K562 (cell line): Measurements from ENCODE around the gene MLX. TPM values are rescaled to one million over a fixed set of nuclear protein-coding genes. Genes with fewer than 3 reads are reported as not detected.

Source experiments
- DPF2 ChIP-seq: fragments of 450-650 bp; IDR thresholded peaks from 2 replicates; pipeline ENCODE4 v1.6.1; 2016
- FOXA3 ChIP-seq, 2 experiments: fragments of 450-650 bp in 1 of 2; sonication (generic) in 1 of 2; formaldehyde crosslinking; IDR thresholded peaks in 1 of 2; conservative IDR thresholded peaks in 1 of 2; 2 replicates each; pipeline versions ENCODE4 v1.4.0 to v1.8.0; 2020 to 2022; ENCODE audit warnings: mild to moderate bottlenecking in 2 of 2, missing genetic modification reagents in 1 of 2
- GATA2 ChIP-seq: sonication (generic); formaldehyde crosslinking; IDR thresholded peaks from 2 replicates; pipeline ENCODE4 v1.4.0; 2020; ENCODE audit warnings: mild to moderate bottlenecking, missing genetic modification reagents
- HNRNPH1 ChIP-seq: fragments of 200-400 bp; formaldehyde crosslinking; optimal IDR thresholded peaks from 2 replicates; pipeline ENCODE3; 2017; ENCODE audit warnings: low read depth, mild to moderate bottlenecking, low read length, moderate library complexity
- MTA2 ChIP-seq: fragments of 450-650 bp; IDR thresholded peaks from 2 replicates; pipeline ENCODE4 v1.6.1; 2016; ENCODE audit warnings: low read depth
- PCBP2 ChIP-seq: fragments of 200-400 bp; formaldehyde crosslinking; IDR thresholded peaks from 2 replicates; pipeline ENCODE4 v1.6.1; 2018; ENCODE audit warnings: low read length, low read depth, mild to moderate bottlenecking, moderate library complexity; ENCODE audit not compliant: poor library complexity, severe bottlenecking
- PHTF2 ChIP-seq: fragments of 250-450 bp; sonication (Bioruptor Pico); IDR thresholded peaks from 2 replicates; pipeline ENCODE4 v1.5.0; 2021; ENCODE audit warnings: mild to moderate bottlenecking
- POLR3G ChIP-seq: IDR thresholded peaks from 2 replicates; pipeline ENCODE4 v1.6.1; 2011; ENCODE audit not compliant: insufficient read length, insufficient replicate concordance; ENCODE audit errors: extremely low read depth
- SAFB2 ChIP-seq: fragments of 200-400 bp; formaldehyde crosslinking; IDR thresholded peaks from 2 replicates; pipeline ENCODE4 v1.6.1; 2018; ENCODE audit warnings: borderline replicate concordance, low read length, low read depth, moderate library complexity; ENCODE audit not compliant: severe bottlenecking
- SNRNP70 ChIP-seq: fragments of 200-400 bp; formaldehyde crosslinking; optimal IDR thresholded peaks from 2 replicates; pipeline ENCODE3; 2017; ENCODE audit warnings: low read depth, low read length
- XRCC3 ChIP-seq: fragments of 450-650 bp; IDR thresholded peaks from 2 replicates; pipeline ENCODE4 v1.6.1; 2017; ENCODE audit warnings: mild to moderate bottlenecking, moderate library complexity
- ZNF217 ChIP-seq: sonication (generic); formaldehyde crosslinking; IDR thresholded peaks from 2 replicates; pipeline ENCODE4 v1.8.0; 2022; ENCODE audit warnings: mild to moderate bottlenecking, missing genetic modification reagents
- ZNF239 ChIP-seq: fragments of 250-450 bp; sonication (Bioruptor Pico); IDR thresholded peaks from 2 replicates; pipeline ENCODE4 v1.4.0; 2020; ENCODE audit warnings: mild to moderate bottlenecking
- ZNF24 ChIP-seq: fragments of 450-650 bp; IDR thresholded peaks from 2 replicates; pipeline ENCODE4 v1.6.1; 2016
- ZNF436 ChIP-seq: fragments of 250-450, 450-650 bp; sonication (Bioruptor Pico); formaldehyde crosslinking; IDR thresholded peaks from 2 replicates; pipeline ENCODE4 v1.7.0; 2020; ENCODE audit warnings: mild to moderate bottlenecking
- polyA plus RNA-seq, 8 experiments: library from polyadenylated mRNA; depleted of rRNA in 4 of 8; stranded (reverse) in 5 of 8; unstranded in 3 of 8; fragments of >200 nt; fragmentation: Nextera tagmentation in 2 of 8; fragmentation: Illumina TruSeq in 1 of 8; extraction: Ambion mirVana in 2 of 8; extraction: Trizol in 1 of 8; gene quantifications; 2 replicates each; pipeline versions ENCODE4 v1.2.1 to v1.2.3, GENCODE V29; 2011 to 2014; ENCODE audit warnings: inconsistent platforms in 1 of 8, missing spikeins in 1 of 8
- total RNA-seq, 7 experiments: library from RNA; depleted of rRNA in 6 of 7; stranded (reverse); fragments of >200 nt in 6 of 7; fragmentation: Illumina TruSeq in 2 of 7; extraction: Trizol in 2 of 7; gene quantifications; 2 replicates each; pipeline versions ENCODE4 v1.2.1 to v1.2.3, GENCODE V29; 2011 to 2021; ENCODE audit warnings: low replicate concordance in 1 of 7
- TF ChIP-seq, protein P1 (sequence below): fragments of 250-450 bp; sonication (Bioruptor Pico); IDR thresholded peaks from 2 replicates; pipeline ENCODE4 v1.8.0; 2022; ENCODE audit warnings: moderate library complexity, mild to moderate bottlenecking, inconsistent platforms
- TF ChIP-seq, protein P2 (sequence below): fragments of 200-800 bp; sonication (Bioruptor generic); IDR thresholded peaks from 2 replicates; pipeline ENCODE4 v1.6.1; 2017; ENCODE audit warnings: missing genetic modification characterization, missing compliant biosample characterization
- TF ChIP-seq, protein P3 (sequence below): sonication (generic); formaldehyde crosslinking; IDR thresholded peaks from 2 replicates; pipeline ENCODE4 v1.8.1; 2023; ENCODE audit warnings: mild to moderate bottlenecking, missing genetic modification reagents
- TF ChIP-seq, protein P4 (sequence below), 2 experiments: IDR thresholded peaks; 2 replicates each; pipeline ENCODE4 v1.6.1; 2011; ENCODE audit warnings: borderline replicate concordance in 1 of 2, control low read depth in 1 of 2, low read depth in 1 of 2, low read length in 1 of 2, mild to moderate bottlenecking in 1 of 2, mixed read lengths in 1 of 2, moderate library complexity in 1 of 2; ENCODE audit not compliant: insufficient read depth in 1 of 2, insufficient read length in 1 of 2, poor library complexity in 1 of 2, severe bottlenecking in 1 of 2; ENCODE audit errors: extremely low read depth in 1 of 2
- TF ChIP-seq, protein P5 (sequence below): conservative IDR thresholded peaks from 2 replicates; pipeline ENCODE4 v1.6.1; 2011; ENCODE audit warnings: low read depth, mild to moderate bottlenecking, low read length; ENCODE audit not compliant: control insufficient read depth

The MLX gene
- total and polyA plus RNA-seq, 9 of the 15 experiments (the other 6 are each of a cell fraction or from before 2014, with no cell fraction given): 42.9 to 100 (median 58.9) TPM

DNA sequence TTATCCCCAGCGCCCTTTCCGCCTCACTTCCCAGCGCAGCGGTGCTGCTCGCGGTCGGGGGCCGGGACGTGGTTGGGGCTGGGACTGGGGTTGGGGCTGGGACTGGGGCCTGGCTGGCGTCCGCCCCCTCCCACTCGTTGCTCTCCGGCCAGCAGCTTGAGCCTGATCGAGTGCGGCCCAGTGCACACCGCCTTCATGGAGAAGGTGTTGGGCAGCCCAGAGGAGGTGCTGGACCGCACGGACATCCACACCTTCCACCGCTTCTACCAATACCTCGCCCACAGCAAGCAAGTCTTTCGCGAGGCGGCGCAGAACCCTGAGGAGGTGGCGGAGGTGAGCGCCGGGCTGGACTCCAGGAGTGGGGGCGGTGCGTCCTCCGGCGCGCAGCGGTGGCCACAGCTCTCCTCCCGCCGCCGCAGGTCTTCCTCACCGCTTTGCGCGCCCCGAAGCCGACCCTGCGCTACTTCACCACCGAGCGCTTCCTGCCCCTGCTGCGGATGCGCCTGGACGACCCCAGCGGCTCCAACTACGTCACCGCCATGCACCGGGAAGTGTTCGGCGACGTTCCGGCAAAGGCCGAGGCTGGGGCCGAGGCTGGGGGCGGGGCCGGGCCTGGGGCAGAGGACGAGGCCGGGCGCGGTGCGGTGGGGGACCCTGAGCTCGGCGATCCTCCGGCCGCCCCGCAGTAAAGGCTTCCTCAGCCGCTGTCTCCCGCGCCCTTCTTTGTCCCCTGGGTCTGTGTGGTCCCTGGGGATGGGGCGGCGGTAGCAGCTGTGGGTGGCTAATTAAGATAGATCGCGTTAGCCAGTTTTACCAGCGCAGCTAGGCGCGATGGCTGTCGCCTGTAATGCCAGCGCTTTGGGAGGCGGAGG is 12.4 kb upstream of the MLX start (continued):
- TF ChIP-seq, protein P1, sequence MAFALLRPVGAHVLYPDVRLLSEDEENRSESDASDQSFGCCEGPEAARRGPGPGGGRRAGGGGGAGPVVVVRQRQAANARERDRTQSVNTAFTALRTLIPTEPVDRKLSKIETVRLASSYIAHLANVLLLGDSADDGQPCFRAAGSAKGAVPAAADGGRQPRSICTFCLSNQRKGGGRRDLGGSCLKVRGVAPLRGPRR (CRISPR knock-in tag): no peak
- TF ChIP-seq POLR3G: no peak
- TF ChIP-seq, protein P2, sequence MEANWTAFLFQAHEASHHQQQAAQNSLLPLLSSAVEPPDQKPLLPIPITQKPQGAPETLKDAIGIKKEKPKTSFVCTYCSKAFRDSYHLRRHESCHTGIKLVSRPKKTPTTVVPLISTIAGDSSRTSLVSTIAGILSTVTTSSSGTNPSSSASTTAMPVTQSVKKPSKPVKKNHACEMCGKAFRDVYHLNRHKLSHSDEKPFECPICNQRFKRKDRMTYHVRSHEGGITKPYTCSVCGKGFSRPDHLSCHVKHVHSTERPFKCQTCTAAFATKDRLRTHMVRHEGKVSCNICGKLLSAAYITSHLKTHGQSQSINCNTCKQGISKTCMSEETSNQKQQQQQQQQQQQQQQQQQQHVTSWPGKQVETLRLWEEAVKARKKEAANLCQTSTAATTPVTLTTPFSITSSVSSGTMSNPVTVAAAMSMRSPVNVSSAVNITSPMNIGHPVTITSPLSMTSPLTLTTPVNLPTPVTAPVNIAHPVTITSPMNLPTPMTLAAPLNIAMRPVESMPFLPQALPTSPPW (CRISPR knock-in tag): no peak; the same call in 1 of the 2 replicates
- TF ChIP-seq ZNF24: no peak; the same call in 1 of the 2 replicates
- no peak for TF ChIP-seq HNRNPH1
- no peak for TF ChIP-seq SNRNP70
- no peak for TF ChIP-seq XRCC3
- TF ChIP-seq ZNF217 (CRISPR knock-in tag): no peak
- peak in 1 of 2 experiments; percentile 25; a peak in 1 of 4 replicates for TF ChIP-seq FOXA3 (CRISPR knock-in tag; conservative IDR thresholded peaks at IDR 0.05 in 1 of 2, IDR thresholded peaks at IDR 0.05 in 1 of 2)
- TF ChIP-seq DPF2: no peak
- TF ChIP-seq ZNF239: no peak
- no peak for TF ChIP-seq PHTF2 (CRISPR knock-in tag)
- TF ChIP-seq GATA2 (CRISPR knock-in tag): no peak
- TF ChIP-seq MTA2: no peak
- TF ChIP-seq, protein P3, sequence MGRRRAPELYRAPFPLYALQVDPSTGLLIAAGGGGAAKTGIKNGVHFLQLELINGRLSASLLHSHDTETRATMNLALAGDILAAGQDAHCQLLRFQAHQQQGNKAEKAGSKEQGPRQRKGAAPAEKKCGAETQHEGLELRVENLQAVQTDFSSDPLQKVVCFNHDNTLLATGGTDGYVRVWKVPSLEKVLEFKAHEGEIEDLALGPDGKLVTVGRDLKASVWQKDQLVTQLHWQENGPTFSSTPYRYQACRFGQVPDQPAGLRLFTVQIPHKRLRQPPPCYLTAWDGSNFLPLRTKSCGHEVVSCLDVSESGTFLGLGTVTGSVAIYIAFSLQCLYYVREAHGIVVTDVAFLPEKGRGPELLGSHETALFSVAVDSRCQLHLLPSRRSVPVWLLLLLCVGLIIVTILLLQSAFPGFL (CRISPR knock-in tag): 0 out of 2 replicates have a peak, but pooled peaks have one; percentile 25
- TF ChIP-seq PCBP2: no peak
- TF ChIP-seq, protein P4, sequence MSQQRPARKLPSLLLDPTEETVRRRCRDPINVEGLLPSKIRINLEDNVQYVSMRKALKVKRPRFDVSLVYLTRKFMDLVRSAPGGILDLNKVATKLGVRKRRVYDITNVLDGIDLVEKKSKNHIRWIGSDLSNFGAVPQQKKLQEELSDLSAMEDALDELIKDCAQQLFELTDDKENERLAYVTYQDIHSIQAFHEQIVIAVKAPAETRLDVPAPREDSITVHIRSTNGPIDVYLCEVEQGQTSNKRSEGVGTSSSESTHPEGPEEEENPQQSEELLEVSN (IDR thresholded peaks at IDR 0.05; ENCODE audit: borderline replicate concordance in 1 of 2, extremely low read depth in 1 of 2, insufficient read depth in 1 of 2, insufficient read length in 1 of 2, low read depth in 1 of 2, low read length in 1 of 2, poor library complexity in 1 of 2, severe bottlenecking in 1 of 2): peak; percentile 32 to 59
- TF ChIP-seq SAFB2: no peak
- TF ChIP-seq, protein P5, sequence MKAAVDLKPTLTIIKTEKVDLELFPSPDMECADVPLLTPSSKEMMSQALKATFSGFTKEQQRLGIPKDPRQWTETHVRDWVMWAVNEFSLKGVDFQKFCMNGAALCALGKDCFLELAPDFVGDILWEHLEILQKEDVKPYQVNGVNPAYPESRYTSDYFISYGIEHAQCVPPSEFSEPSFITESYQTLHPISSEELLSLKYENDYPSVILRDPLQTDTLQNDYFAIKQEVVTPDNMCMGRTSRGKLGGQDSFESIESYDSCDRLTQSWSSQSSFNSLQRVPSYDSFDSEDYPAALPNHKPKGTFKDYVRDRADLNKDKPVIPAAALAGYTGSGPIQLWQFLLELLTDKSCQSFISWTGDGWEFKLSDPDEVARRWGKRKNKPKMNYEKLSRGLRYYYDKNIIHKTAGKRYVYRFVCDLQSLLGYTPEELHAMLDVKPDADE: peak; percentile 59; the same call in 1 of the 2 replicates
- no peak for TF ChIP-seq ZNF436 (CRISPR knock-in tag)
